NCI-H146 (cell line): ENCODE results near the gene FGFR1OP2.

Experiments
- DNase-seq: peaks from one replicate; lab custom pipeline; 2025; lab: John Stamatoyannopoulos, UW

FGFR1OP2 gene

DNA sequence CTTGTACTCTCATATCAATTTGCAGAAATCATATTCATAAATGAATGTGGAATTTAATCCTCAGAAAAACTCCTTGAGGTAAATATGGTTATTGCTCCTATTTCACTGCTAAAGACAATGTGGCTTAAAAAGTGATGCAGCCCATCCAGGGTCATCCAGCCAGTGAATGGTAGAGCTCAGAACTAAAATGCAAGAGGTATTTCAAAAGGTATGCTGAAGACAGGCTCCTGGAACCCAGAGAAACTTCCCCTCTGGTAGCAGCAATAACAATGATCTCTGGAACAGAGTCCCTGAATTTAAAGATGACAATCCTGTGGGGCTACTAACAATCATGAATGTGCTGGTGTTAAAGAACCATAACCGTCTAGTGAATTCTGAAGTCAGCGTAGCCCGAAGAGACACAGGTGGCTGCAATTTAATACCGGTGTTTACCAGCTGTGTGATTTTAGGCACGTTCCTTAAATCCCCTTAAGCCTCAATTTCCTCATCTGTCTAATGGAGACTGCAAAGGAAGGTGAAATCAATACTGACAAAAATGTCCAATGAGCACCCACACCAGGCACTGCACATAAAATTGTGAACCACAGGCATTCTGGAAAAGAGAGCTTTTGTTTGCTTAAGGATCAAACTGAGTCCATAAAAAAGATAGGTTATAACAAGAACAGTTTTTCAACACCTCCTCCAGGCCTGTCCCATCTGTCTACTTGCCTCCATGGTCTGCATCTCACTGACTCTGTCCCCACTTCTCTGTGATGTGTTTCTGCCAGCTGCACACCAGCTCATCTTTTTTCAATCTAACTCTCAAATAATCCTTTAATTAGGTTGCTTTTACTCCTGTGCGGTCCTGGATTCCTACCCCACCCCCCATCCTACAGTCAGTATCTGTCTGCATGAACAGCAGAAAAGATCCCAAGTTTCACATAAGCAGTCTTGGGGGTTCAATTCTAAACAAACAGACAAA, 65.4 kb downstream of the FGFR1OP2 start:
- peak; percentile 7 for DNase-seq

GRCh38 chr12:27005495-27005894, 67.2 kb downstream of the FGFR1OP2 start:
- no peak for DNase-seq

GRCh38 chr12:27006797-27007467, 68.7 kb downstream of the FGFR1OP2 start:
- no peak for DNase-seq

GRCh38 chr12:27008081-27008480, 69.8 kb downstream of the FGFR1OP2 start:
- DNase-seq = no peak

GRCh38 chr12:27009881-27010301, 71.6 kb downstream of the FGFR1OP2 start:
- no peak for DNase-seq

GRCh38 chr12:27012239-27012981, 74.1 kb downstream of the FGFR1OP2 start:
- DNase-seq = peak; percentile 82

GRCh38 chr12:27012982-27013255, 74.6 kb downstream of the FGFR1OP2 start:
- no peak for DNase-seq

DNA sequence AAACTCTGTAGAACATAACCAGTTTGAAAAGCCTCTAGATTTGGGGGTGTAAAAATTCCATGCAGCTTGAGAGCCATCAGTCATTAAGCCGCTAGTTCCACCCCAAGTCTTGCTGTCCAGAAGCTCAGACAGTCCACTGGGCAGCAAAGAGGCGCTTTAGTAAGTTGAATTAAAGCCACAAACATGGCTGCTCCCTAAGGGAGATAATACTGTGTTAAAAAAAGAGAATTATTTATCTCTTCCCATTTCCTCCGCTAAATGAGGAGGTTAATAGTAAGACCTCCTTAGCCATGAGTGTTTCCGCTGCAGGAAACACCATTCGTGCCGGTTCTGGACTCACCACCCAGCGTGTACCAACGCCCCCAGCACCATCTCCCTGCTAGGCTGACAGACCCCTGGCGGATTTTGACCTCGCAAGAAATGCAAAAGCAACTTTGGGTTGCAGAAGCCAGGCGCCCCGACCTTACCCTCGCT, 75.4 kb downstream of the FGFR1OP2 start:
- peak; percentile 58 for DNase-seq

DNA sequence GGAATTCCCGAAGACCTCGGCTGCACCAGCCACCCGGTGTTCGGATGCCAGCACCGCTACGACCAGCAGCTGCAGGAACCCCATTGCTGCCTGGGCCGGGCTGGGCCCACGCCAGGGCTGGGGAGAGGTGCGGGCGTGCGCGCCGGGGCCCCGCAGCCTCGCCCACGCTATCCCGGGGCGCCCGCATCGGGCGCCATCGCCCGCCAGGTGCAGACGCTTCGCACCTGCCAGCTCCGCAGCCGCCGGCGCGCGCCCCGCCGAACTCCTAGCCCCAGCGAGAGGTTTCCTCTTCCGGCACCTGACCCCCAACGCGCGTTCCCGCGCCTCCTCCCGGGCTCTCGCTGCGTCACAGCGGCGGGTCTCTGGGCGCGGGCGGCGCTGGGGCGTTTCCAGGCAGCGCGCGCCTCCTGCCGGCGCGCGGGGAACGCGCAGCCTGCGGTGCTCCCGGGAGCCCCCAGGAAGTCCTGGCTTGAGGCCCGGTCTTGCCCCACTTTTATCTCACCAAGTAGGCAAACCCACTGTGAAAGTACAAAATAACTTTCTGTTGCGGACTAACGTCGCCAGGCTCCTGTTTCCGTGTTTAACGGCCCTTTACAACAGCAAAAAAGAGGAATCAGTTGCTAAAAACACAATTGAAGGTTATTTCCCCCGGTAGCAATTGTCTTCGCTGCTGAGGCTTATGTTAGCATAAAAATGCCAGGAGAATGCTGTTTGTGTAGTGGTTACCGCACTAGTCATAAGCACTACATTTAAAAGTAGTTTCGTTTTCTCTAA, 76.0 kb downstream of the FGFR1OP2 start, which contains the start of gene TM7SF3:
TSS of gene TM7SF3 (minus strand) at position 300 of the 774 bp plus-strand sequence. CDS start at position 84, 216 bp downstream.
- DNase-seq = peak; percentile 96

GRCh38 chr12:27014859-27015729, 76.8 kb downstream of the FGFR1OP2 start:
- DNase-seq = peak; percentile 30

DNA sequence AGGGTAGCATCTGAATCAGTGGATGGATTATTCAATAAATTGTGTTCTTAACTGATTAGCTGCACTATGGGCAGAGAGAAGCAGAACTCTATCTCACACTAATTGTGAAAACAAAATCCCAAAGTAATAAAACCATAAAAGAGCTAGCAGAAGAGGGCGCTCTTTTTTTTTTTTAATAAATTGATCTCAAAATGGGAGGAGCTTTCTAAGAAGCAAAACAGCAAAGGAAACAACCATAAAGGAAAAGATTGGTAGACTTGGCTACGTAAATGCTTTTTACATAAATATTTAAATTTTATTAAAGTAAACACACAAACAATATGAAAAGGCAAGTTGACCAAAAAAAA, 77.4 kb downstream of the FGFR1OP2 start:
- peak; percentile 40 for DNase-seq
